NCI-H2107 treated with DMSO at 0.1 percent for 48 hours (cell line): ENCODE results near the gene KCNH1.

Experiments used
- DNase-seq: peaks from one replicate; lab custom pipeline; 2025; ENCODE audit not compliant: unreplicated experiment; lab: John Stamatoyannopoulos, UW

The KCNH1 gene

GRCh38 chr1:210817385-210818275 lies 316.3 kb downstream of the KCNH1 start:
- DNase-seq: no peak

DNA sequence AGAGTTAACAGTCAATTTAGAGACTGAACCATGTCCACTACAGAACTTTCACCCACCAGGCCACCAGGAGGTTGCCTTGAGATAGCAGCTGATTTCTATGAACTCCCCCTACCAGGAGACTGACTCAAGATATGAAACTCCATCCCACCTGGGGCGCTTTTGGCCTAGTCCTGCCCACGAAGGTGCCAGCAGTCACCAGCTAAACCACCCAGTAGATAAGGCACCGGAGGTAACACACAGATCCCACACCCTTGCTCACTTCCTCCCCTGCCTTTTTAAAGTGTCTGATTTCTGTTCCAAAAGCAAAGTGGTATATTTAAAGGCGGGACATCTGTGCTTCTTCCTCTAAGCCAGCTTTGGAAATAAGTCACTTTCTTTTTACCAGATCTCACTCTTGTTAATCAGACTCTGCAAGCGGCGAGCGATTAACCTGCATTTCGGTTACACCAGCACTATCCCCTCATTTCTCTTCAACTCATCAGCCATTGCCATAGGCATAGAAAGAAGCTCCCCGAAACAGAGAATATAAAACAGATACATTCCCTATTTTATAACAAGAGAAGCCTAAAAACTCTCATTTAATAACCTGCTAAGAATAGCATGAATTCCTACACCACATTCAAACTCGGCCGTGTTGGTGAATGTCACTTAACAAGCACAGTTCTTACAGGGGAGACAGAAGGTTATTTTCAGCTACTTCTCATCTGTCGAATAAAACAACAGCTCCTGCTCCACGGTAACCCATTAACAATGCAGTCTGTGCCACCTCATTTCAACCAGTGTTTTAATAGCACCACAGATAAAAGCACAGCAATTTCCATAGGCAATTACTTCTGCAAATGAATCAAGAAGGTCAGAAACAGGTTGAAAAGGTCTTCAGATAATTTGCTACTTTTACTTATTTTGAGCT lies 318.1 kb downstream of the KCNH1 start:
- DNase-seq: no peak

- DNase-seq: no peak
Observed at GRCh38 chr1:210814382-210815123, 319.4 kb downstream of the KCNH1 start.

DNA sequence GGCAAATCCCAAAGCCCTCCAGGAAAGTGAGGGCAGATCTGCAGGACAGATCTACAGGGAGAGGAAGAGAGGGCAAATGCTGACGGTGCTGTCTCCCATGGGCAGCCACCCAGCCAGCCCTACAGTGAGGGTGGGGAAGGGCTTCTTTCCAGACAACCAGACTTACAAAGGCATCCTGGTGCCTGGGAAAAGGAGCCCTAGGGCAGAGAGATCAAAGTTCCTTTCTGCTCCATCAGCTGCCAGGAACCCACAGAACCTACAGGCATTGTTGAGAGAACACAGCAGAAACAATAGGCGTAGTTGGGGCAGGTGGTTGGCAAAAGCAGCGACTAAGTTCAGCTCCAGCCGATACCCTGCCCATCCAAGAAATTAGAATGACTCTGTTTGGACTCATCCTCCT lies 332.4 kb downstream of the KCNH1 start:
- DNase-seq: no peak

- no peak for DNase-seq
Observed at GRCh38 chr1:210800756-210801155, 333.2 kb downstream of the KCNH1 start.

GRCh38 chr1:210800301-210800700 lies 333.6 kb downstream of the KCNH1 start:
- DNase-seq: no peak

DNA sequence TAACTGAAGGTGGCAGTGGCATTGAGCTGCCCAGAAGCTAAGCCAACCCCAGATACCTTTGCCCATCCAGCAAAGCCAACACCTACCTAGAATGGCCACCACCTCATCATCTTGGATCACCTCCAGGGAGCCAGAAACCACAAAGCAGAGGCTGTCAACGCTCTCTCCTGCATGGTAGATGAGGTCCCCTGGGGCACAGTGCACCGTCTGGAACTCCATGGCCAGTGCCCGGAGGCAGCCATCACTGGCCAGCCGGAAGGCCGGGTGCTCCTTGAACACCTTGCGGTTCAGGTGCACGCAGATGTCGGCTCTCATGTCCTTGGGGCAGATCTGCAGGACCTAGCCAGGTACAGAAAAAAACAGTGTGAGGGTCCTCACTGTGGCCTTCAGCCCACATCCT lies 336.5 kb downstream of the KCNH1 start:
- no peak for DNase-seq

GRCh38 chr1:210796421-210796820 lies 337.5 kb downstream of the KCNH1 start:
- no peak for DNase-seq

GRCh38 chr1:210794445-210794844 lies 339.5 kb downstream of the KCNH1 start:
- DNase-seq: no peak

- DNase-seq: no peak
Observed at GRCh38 chr1:210792250-210793102, 341.5 kb downstream of the KCNH1 start.

DNA sequence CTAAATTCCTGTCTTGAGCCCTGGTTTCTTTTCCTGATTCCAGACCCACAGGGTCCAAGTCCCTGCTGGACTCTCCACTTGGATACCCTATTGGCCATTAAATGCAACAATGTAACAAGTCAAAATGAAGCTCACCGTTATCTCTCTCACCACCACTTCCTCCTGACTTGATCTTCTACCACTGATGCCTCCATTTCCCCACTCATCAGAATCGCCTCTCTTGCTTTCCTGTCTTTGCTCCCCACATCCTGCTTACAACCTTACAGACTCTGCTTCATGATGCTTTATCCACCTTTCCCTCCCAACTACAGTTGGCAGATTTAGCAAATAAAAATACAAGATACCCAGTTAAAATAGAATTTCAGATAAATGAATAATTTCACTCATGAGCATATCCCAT lies 343.8 kb downstream of the KCNH1 start:
- DNase-seq: no peak

DNA sequence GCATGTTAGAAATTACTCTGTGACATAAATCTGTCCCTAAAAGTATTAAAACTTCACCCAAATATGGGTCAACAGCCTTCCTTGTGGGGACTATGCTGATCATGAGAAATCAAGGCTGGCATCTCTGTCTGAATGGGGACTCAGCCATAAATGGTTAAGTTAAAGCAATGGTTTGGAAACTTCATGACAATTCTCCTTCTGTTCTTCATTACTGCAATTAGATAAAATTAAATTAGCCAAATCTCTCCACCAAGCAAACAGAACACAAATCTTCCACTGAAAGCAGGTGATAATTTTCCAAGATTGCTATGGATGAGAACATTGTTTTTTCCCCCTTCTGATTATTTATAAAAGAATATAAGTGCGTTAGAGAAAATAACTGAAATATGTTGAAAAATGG lies 346.1 kb downstream of the KCNH1 start:
- DNase-seq: no peak

DNA sequence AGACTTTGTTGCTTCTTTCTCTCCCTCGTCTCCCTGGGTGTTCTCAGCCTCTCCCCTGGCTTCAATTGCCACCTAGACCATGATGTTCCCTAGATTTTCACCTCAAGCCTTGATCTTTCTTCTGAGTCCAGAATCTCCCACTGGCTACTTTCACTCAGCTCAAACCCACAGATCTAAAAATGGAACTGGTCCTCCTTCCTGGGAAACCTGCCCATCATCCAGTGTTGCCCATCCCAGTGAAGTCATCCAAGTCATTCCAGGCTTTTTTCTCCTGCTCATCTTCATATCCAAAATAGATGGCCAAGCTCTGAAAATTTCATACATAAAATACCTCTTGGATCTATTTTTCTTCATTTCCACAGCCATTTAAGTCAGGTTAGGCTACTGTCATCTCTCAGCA lies 347.4 kb downstream of the KCNH1 start:
- DNase-seq: no peak

DNA sequence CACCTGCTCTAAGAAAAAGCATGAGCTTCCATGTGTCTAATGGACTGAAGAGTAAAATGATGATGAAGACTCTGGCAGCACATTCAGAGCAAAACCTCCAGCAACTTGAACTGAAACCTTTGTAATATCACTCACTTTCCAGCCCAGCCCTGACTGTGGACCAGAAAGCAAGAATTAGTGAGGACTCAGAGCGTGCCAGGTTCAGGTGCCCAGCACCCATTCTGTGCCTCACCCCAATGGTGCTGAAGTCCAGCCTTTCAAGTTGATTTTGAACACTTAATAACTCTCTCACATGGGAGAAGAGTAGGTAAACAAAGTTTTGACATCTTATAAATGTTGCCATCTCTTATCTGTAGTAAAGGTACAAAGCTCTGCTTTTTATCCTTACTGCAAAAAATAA lies 350.0 kb downstream of the KCNH1 start:
- no peak for DNase-seq

DNA sequence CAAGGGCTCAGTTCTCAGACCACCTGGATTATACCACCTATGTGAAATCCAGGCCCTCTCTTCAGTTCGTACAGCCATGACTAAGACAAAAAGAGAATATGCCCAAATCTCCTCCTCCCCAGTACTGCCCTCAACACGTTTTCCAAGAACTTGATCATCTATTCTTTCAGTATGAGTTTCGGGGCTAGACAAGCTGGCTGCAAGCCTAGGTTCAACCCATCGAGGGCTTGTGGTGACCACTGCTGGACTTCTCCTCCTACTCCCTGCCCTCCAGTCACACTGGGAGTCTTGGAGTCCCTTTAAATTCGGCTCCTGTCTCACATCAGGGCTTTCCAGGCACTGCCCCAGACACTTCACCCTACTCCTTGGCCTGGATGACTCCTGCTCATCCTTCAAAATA lies 352.3 kb downstream of the KCNH1 start:
- DNase-seq: no peak

DNA sequence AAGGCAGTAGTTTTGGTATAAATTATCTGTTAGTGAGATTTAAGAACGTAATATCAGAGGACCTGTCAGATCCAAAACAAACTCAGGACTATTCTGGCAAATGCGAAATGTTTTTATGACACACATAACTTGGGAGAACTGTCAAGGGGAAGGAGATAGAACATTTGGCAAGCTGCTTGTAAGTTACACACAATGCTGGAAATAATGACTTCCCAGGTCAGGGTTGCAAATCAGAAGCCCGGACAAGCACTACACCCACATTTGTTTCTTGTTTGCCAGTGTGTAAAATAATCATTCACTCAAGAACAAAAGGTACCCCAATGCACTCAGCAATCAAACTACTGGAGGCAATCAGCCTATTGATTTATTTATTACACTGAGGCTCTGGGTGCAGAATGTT lies 354.7 kb downstream of the KCNH1 start:
- DNase-seq: no peak

- no peak for DNase-seq
Observed at GRCh38 chr1:210777914-210778313, 356.0 kb downstream of the KCNH1 start.

DNA sequence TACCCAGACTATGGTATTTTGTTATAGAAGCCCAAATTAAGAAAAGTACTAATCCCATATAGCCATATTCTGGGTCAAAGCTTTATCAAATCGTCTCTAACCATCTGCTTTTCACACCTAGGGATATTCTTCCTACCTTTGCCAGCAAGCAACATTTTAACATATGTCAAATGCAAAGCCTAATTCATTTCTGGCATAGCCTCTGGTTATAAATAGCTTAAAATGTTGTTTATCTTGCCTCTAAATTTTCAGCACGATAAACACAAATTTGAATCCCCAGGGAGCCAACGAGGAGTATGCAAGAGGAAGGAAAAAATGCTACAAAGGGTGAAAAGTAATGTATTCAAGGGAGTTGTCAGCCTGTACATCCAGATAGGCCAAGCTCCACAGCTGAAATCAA lies 357.2 kb downstream of the KCNH1 start:
- DNase-seq: no peak

DNA sequence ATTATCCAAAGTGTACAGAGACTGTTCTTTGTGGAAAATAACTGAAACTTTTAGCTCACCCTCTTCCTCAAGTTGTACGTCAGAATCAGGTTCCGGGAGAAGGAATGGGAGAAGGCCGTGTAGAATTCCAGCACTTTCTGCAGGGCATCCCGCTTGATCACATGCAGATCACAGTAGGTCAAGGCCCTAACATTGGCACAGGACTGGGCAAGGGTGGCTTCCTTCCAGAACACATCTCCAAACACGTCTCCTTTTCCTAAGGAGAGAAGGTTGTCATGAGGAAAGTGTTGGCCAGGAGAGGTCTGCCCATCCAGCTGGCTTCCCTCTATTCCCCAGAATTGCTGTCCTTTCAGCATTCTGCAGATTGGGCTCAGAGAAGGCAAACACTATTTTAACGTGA lies 358.7 kb downstream of the KCNH1 start:
- no peak for DNase-seq

- no peak for DNase-seq
Observed at GRCh38 chr1:210773450-210773849, 360.5 kb downstream of the KCNH1 start.
